NCI-H345 treated with DMSO at 0.1 percent for 48 hours (cell line): ENCODE data around the gene AGPAT2.

Source experiments
- DNase-seq: peaks from one replicate; lab custom pipeline; 2025; ENCODE audit not compliant: unreplicated experiment; lab: John Stamatoyannopoulos, UW

AGPAT2 gene

GRCh38 chr9:136629001-136629878, 58.0 kb downstream of the AGPAT2 start:
- DNase-seq = no peak

GRCh38 chr9:136628268-136628667, 59.0 kb downstream of the AGPAT2 start:
- no peak for DNase-seq

- no peak for DNase-seq
These were observed 59.6 kb downstream of the AGPAT2 start for GRCh38 chr9:136627703-136628102.

- DNase-seq = peak; percentile 24
These were observed 60.3 kb downstream of the AGPAT2 start for GRCh38 chr9:136626740-136627642.

DNA sequence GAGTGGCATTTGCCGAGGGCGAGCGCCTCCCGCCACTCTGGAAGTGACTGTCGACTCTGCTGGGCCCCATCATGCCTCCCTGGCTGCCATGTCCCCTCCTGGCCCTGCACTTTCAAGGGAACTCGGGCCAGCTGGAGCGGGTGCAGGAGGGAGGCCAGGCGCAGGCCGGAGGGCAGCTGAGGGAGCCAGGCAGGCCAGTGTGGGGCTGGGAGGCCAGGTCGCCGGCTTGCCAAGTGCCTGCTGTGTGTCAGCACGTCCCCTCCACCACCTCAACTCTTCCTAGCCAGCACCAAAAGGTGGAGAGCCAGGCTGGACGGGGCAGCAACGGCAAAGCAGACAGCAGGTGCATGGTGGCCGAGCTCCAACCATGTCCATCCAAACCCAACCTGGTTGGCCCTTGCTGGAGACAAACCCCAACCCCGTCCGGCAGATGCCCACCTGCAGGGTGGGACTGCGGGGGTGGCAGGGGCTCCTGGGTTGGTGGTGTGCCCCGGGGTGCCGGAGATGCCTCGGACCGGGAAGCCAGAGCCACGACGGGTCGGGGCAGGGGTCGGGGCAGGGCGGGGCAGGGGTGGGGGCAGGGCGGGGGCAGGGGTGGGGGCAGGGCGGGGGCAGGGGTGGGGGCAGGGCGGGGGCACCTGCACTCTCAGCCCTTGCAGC, 61.1 kb downstream of the AGPAT2 start:
- no peak for DNase-seq

DNA sequence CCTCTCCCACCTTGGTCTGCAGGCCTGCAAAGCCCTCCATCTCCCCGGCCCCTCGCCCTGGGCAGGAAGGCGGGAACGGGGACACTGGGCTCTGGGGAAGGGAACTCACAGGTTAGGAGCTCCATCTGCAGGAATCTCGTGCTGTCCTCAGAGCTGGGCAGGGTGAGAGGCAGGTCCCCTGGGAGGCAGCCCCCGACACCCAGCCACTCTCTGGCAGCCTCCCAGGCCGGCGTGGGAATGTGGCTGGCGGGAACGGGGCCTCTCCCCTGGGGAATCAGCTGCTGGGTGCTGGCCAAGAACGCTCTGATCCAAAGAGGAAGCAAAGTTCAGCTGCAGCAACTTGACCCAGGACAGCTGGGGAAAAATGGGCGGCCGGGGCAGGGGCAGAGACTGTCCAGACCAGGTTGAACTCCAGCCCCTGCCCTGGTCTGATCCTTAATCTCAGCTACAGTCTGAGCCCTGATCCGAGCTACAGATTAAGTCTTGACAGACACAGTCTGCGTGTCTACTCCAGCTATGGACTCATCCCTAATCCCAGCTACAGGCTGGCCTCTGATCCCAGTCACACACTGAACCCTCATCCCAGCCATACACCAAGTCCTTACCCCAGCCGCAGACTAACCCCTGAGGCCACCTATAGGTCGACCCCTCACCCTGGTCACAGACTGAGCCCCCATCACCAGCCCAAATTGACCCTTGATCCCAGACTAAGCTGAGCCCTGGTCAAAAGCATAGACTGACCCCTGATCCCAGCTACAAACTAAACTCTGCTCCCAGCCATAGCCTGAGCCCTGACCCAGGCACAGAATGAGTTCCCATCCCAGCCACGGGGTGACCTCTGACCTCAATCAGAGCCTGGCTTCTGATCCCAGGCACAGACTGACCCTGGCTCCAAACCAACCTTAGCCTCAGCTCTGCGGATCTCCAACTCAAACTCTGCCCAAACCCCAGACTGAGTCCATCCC, 61.9 kb downstream of the AGPAT2 start:
- no peak for DNase-seq

GRCh38 chr9:136624184-136624951, 62.9 kb downstream of the AGPAT2 start:
- no peak for DNase-seq

- DNase-seq = no peak
These were observed 63.4 kb downstream of the AGPAT2 start for GRCh38 chr9:136623842-136624183.
